ENCODE data around the gene RRAS2.

RRAS2 gene

DNA sequence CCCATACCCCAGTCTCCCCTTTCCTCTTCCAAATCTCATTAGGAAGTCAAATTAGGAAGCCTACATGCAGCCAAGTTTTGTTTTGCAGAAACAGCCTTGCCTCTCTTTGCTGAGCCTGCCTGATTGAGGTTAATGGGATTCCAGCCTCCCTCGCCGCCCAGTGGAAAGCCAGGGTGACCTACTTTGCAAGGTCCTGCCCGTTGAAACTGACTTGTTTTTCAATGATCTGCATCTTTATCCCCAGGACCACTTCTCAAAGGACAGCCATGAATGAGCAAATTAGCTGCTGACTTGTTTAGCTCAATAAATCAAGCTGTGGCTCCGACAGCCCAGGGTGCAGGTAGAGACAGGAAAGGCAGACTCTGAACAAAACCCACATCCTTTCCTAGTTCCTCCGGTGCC lies 110.4 kb downstream of the RRAS2 start:
- no peak for DNase-seq (ENCODE audit: low read depth)
- H3K4me3 ChIP-seq (ENCODE audit: control insufficient read depth, low read depth, low read length), result no peak overlapping the region
- TF ChIP-seq, protein P1, sequence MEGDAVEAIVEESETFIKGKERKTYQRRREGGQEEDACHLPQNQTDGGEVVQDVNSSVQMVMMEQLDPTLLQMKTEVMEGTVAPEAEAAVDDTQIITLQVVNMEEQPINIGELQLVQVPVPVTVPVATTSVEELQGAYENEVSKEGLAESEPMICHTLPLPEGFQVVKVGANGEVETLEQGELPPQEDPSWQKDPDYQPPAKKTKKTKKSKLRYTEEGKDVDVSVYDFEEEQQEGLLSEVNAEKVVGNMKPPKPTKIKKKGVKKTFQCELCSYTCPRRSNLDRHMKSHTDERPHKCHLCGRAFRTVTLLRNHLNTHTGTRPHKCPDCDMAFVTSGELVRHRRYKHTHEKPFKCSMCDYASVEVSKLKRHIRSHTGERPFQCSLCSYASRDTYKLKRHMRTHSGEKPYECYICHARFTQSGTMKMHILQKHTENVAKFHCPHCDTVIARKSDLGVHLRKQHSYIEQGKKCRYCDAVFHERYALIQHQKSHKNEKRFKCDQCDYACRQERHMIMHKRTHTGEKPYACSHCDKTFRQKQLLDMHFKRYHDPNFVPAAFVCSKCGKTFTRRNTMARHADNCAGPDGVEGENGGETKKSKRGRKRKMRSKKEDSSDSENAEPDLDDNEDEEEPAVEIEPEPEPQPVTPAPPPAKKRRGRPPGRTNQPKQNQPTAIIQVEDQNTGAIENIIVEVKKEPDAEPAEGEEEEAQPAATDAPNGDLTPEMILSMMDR (IDR thresholded peaks at IDR 0.05; ENCODE audit: control insufficient read depth, insufficient read depth, low read depth, low read length, missing control alignments), result no peak

DNA sequence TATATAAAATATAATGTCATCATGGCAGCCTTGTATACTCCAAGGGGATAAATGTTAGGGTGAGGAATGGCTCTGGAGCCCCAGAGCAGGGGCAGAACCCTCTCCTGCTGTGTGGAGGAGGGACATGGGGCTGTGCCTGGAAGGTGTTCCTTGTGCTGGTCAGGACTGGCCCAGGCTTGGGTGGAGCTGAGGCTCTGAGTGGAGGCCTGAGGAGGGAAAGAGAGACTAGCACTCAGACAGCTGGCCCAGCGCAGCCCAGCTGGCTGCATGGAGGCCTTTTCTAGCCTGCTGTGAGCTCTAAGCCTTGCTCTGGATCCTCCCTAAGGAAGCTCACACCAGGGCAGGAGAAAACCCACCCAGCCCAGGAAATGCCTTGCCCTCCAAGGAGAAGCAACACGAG lies 113.5 kb downstream of the RRAS2 start:
- H3K4me3 ChIP-seq (ENCODE audit: control insufficient read depth, low read depth, low read length), result no peak overlapping the region
- TF ChIP-seq, protein P1 (IDR thresholded peaks at IDR 0.05; ENCODE audit: control insufficient read depth, insufficient read depth, low read depth, low read length, missing control alignments), result no peak
- DNase-seq (ENCODE audit: low read depth), result no peak

DNA sequence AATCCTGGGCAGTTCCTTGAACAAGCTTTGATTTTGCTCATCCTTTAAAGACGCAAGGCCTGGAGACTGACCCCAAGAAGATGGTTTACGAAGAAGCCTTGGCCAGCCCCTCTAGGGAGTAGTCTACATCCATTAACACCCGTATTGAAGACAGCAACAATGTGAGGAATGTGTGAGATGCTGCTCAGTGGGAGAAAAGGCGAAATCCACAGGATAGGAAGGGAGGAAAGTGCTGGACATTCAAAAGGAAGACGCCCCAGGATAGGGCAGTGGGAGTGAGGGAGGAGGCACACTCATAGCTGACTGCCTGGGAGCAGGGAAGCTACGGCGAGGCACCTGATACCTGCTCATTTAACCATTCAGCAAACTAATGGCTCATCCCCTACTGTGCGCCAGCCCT lies 114.1 kb downstream of the RRAS2 start:
- no peak for DNase-seq (ENCODE audit: low read depth)
- TF ChIP-seq, protein P1 (IDR thresholded peaks at IDR 0.05; ENCODE audit: control insufficient read depth, insufficient read depth, low read depth, low read length, missing control alignments), result no peak
- no peak overlapping the region for H3K4me3 ChIP-seq (ENCODE audit: control insufficient read depth, low read depth, low read length)

DNA sequence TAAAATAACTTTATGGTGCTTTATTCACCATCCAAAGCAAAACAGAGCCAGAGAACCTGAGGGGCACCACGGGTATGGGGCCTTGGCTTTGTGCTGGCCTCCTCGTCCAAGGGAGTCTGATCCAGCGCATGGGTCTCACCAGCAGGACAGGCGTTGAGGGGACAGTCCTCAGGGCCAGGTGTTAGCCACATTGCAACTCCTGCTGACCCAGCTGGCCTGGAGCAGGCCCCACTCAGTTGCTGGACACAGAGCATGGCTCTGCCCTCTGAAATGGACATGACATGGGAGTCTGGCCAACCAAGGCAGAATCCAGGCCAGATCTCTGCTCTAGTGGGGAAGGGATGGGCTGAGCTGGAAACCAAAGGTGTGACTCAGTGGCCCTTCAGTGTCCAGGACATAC lies 116.2 kb downstream of the RRAS2 start:
- no peak for DNase-seq (ENCODE audit: low read depth)
- TF ChIP-seq, protein P1 (IDR thresholded peaks at IDR 0.05; ENCODE audit: control insufficient read depth, insufficient read depth, low read depth, low read length, missing control alignments), result no peak
- H3K4me3 ChIP-seq (ENCODE audit: control insufficient read depth, low read depth, low read length), result no peak overlapping the region

DNA sequence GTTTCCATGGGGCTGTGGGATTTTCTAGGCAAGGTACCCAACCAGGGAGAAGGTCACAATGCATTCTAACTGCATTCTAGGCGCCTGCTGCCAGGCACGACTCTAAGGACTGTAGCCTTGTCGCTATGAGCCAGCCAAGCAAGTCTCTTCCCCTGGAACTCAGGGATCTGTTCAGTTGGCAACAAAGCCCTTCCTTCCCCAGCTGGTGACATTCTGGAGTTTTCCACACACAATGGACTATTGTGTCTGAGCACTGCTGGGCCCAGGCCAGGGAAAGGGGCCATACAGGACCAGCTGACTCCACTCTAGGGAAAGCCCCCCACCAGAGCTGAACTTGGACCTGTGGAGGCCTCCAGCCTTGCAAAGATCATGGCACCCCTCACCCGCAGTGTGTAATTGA lies 116.8 kb downstream of the RRAS2 start:
- TF ChIP-seq, protein P1 (IDR thresholded peaks at IDR 0.05; ENCODE audit: control insufficient read depth, insufficient read depth, low read depth, low read length, missing control alignments), result no peak
- H3K4me3 ChIP-seq (ENCODE audit: control insufficient read depth, low read depth, low read length), result no peak overlapping the region
- DNase-seq (ENCODE audit: low read depth), result no peak

DNA sequence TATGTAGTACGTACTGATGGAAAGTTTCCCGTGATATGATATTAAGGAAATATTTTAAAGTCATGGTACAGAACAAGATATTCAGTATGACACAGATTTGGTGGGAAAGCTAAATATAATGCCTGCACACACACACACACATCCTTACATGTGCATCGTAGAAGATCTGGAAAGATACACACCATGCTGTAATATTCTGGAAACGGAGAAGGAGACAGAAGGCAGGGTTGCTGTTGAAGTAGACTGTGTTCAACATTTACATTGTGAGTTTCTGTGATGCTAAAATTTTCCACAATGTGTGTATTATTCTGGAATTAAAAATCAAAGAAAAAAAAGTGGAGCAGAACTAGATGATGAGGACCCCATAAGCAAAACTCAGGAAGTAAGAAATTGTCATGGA lies 118.0 kb downstream of the RRAS2 start:
- TF ChIP-seq, protein P1 (IDR thresholded peaks at IDR 0.05; ENCODE audit: control insufficient read depth, insufficient read depth, low read depth, low read length, missing control alignments), result no peak
- no peak overlapping the region for H3K4me3 ChIP-seq (ENCODE audit: control insufficient read depth, low read depth, low read length)
- no peak for DNase-seq (ENCODE audit: low read depth)

DNA sequence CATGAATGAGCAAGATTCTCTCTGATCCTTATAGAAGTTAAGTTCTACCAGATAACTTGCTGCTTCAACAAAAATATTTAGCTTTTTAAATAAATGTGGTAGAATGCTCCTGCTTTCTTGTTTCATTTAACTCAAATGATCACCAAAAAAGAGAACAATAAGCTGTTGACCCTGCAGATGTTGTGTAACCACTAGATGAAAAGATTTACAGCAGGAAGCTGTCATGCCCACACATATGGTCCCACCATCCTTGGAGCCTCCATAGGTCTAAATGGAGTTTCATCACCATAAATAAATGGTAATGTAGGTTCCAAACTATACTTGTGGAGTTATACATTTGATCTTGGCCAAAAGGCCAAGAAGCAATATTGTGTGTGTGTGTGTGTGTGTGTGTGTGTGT lies 118.8 kb downstream of the RRAS2 start:
- H3K4me3 ChIP-seq (ENCODE audit: control insufficient read depth, low read depth, low read length), result no peak overlapping the region
- TF ChIP-seq, protein P1 (IDR thresholded peaks at IDR 0.05; ENCODE audit: control insufficient read depth, insufficient read depth, low read depth, low read length, missing control alignments), result no peak
- no peak for DNase-seq (ENCODE audit: low read depth)

Measured in AG09309 (cell line).